GM12874 (cell line): ENCODE measurements around the gene SEPTIN11.

Experiments
- TF ChIP-seq, protein P1 (sequence below): IDR thresholded peaks from 2 replicates; pipeline ENCODE4 v1.5.1; 2011; ENCODE audit warnings: low read depth, mild to moderate bottlenecking, control low read depth, low read length, moderate library complexity; ENCODE audit not compliant: insufficient read depth

The SEPTIN11 gene

DNA sequence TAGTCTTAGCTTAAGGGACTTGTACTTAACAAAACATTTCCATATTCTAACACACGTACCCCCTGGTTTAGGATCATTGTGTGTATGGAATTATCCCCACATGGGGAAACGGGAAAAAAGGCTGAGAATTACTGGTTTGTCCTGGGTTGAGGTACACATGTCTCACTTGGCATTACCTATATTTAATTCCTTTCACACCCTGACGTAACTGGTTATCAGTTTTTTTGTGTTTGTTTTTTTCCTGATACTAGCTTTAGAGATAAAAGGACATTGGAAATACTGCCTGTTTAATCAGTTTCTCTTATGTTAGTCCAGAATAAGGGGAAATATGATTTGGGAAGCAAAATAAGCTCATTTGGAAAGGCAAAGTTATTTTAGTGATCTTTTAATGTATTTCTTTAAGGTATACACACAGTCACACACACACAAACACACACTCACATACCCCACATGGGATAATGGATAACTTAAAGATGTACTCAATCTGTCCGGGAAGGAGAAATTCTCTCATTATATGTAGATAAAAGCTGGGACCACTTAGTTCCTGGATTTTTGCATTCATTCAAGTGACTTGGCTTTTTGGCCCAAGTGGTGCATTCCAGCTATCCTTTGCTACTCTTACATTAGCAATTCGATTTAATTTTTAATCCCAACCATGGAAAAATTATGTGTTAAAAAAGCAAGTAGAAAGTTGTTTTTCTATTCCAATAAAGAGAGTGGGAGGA, 13.0 kb downstream of the SEPTIN11 start:
- TF ChIP-seq, protein P1, sequence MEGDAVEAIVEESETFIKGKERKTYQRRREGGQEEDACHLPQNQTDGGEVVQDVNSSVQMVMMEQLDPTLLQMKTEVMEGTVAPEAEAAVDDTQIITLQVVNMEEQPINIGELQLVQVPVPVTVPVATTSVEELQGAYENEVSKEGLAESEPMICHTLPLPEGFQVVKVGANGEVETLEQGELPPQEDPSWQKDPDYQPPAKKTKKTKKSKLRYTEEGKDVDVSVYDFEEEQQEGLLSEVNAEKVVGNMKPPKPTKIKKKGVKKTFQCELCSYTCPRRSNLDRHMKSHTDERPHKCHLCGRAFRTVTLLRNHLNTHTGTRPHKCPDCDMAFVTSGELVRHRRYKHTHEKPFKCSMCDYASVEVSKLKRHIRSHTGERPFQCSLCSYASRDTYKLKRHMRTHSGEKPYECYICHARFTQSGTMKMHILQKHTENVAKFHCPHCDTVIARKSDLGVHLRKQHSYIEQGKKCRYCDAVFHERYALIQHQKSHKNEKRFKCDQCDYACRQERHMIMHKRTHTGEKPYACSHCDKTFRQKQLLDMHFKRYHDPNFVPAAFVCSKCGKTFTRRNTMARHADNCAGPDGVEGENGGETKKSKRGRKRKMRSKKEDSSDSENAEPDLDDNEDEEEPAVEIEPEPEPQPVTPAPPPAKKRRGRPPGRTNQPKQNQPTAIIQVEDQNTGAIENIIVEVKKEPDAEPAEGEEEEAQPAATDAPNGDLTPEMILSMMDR, result no peak

DNA sequence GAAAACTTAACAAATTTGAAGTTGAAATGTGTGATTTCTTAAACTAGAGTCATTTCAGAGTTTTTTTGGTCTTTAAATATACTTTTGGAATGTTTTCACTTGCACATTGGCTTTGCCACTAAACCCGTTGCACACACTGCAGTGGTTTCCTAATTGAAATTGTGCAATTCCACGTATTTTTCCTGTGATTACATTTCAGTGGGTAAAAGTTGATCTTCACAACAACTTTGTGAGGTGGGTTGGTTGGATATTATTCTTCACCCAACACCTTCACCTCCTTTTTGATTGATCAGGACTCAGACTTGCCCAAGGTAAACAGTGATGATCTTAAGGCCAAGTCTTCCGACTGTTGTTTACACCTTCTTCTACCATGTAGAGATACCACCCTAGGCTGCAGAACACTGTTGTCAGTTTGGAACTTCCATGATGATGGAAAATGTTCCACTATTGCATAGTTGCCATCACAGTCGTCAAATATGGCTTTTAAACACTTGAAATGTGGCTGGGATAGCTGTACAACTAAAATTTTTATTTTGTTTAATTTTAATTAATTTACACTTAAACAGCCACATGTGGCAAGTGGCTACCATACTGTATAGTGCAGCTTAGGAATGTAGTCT, 13.7 kb downstream of the SEPTIN11 start:
- TF ChIP-seq, protein P1, result no peak

DNA sequence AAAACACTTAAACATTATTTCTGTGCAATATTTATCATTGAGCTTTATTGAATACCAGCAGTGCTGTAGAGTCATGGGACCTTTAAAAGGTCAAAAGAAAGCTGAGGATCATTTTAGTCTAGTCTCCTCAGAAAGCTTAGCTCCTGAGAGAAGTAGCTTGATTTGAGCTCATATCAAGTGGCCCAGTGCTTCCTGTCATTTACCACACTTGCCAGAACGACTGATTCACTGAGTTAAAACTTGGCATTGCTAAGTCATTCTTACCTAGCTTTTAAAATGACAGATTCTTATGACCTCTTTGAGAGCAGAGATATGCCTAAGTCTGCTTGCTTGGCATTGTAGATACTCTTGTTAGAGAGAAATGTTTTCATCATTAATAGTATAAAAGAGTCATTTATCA, 15.2 kb downstream of the SEPTIN11 start:
- TF ChIP-seq, protein P1, result no peak

DNA sequence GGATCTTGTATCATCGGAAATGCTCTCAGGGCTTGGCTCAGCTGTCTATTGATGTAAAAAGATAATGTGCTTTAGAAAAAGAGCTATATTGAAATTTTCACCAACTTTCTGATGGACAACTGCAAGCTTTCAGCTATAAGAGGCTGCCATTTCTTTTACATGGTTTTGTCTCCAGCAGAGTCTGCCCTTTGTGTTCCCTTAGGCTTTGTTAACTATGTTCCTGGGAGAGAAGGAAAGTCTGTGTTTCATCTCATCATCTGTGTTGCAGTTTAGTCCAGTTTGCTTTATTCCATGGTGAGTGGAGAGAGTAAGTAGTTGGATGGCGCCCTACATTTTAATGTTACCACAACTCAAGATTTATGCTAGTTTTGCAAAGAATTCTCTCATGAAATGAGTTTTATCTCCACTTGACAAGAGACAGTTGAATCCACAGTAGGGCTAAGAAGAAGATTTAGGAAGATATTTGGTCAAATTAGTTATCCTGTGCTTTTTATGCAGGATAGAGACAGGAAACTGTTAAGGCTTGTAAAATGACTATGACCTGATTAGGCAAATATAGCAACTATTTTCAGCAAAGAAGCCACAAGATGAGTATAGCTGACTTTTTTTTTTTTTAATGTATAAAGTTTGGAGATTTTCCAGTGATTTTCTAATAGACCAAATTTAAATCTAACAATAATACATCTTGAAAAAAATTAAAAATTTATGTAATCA, 16.5 kb downstream of the SEPTIN11 start:
- TF ChIP-seq, protein P1, result no peak

DNA sequence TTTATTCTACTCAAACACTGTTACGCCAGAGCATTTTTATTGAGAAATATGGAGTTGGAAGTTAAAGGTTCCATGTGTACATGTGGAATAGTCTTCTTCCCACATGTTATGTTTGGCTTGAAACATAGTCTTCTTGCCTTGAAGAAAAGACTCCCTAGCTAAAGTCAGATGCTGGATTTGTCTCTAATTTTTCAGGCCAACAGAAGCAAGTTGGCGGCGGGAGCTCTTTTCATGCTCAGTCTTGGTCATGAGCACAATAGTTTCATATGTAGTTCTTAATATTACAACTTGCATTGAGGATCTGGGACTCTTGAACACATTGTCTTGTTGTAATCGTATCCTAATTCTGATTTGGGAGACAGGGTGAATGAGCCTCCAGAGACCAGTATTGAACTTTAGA, 19.4 kb downstream of the SEPTIN11 start:
- TF ChIP-seq, protein P1, result no peak

DNA sequence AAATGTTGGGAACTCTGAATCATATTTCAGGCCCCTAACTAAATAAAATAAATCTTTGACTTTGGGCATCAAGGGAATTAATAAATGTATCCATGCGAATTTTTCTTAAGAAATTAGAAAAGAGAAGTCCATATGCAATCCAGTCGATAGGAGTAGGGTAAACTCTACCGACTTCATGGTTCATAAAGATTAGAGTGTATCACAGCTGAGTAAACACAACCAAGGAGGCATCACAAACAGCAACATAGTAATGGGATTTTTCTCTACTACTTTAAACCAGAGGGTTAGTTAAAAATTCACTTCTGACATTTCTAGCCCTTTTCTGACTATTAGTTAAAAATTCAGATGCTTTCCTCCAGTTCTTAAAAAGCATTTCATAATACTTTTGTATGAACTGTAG, 19.9 kb downstream of the SEPTIN11 start:
- TF ChIP-seq, protein P1, result no peak

DNA sequence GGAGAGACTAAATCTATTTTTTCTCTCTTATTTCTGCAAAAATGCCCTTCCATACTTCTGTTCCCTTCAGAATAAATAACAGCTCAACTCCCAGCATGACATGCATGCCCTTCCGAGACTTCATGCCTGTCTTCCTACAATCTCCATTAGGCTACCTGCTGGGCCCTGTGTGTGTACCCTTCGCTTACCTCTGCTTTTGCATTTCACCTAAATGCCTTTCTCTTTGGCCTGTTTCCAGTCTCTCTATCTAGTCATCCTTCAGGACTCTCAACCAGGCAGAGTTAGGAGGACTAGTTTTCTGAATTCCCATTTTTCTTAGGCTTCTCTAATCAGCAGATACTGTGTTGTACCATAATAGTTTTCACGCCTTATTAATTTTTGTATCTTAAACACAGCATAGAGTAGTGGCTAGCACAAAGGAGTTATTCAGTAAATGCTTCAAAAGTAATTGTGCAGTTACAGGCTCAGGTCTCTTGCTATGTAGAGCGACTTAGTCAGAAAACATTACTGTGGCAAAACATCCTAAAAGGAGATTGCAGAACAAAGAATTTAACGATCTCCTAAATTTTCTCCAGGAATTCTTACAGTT, 20.5 kb downstream of the SEPTIN11 start:
- TF ChIP-seq, protein P1, result no peak
